Measurements from ENCODE around the gene DCDC2C.

Gene DCDC2C

DNA sequence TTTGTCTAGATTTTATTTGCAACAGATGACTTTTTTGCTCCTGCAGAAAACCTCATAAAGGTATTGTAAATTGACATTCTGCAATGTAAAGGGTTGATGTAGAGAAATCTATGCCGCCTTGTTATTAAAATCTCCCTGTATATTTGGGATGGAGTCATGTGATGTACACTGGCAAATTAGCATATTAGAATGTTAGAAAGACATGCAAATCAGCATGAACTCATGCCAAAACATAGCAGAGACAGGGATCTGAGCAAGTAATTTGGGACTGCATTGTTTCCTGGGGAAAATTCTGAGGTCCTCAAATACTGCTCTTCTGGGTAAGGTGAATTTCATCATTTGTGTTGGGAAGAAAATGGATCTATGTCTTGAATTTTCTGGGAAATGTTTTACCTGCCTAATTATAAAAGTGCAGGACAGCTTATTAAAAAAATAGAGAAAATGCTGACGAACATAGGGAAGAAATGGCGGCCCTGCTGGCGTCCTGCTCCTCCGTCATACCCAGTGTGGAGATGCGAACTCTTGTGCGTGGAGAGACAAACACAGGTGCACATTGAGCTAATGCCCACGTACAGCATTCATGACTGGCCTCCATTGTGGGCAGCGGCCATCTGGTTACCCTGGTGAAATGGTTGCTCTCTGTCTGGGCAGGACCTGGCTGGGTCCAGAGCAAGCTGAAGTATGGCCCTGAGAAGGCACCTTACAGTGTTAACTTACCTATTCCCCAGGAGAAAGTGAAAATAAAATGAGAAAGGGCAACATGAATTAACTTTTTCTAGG, 29.1 kb upstream of the DCDC2C start:
- DNase-seq, result no peak

GRCh38 chr2:3675687-3676086, 27.7 kb upstream of the DCDC2C start:
- DNase-seq, result no peak

GRCh38 chr2:3677436-3677835, 25.9 kb upstream of the DCDC2C start:
- no peak for DNase-seq

GRCh38 chr2:3678212-3678611, 25.2 kb upstream of the DCDC2C start:
- DNase-seq, result no peak

- no peak for DNase-seq
These were observed 24.2 kb upstream of the DCDC2C start for GRCh38 chr2:3679180-3679579.

GRCh38 chr2:3679616-3680393, 23.6 kb upstream of the DCDC2C start:
- no peak for DNase-seq

GRCh38 chr2:3680548-3681345, 22.6 kb upstream of the DCDC2C start:
- no peak for DNase-seq

DNA sequence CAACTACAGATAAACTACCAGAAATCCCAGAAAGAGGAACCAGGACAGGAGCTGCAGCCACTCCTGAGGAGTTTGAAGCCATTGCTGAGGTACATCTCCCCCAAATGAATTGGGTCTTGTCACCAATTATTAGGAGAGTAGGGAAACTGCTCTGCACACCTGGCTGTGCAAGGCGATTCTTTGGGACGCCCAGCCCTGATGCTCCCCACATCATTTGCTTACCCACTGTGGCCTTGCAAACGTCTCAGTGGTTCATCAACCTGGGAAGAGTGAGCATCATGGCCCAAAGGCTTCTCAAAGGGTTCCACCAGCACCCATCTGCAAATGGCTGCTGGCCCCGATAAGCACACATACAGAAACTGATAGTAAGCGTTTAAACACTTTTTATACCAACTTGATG, 21.8 kb upstream of the DCDC2C start:
- DNase-seq, result no peak

GRCh38 chr2:3682811-3683210, 20.6 kb upstream of the DCDC2C start:
- DNase-seq, result no peak

DNA sequence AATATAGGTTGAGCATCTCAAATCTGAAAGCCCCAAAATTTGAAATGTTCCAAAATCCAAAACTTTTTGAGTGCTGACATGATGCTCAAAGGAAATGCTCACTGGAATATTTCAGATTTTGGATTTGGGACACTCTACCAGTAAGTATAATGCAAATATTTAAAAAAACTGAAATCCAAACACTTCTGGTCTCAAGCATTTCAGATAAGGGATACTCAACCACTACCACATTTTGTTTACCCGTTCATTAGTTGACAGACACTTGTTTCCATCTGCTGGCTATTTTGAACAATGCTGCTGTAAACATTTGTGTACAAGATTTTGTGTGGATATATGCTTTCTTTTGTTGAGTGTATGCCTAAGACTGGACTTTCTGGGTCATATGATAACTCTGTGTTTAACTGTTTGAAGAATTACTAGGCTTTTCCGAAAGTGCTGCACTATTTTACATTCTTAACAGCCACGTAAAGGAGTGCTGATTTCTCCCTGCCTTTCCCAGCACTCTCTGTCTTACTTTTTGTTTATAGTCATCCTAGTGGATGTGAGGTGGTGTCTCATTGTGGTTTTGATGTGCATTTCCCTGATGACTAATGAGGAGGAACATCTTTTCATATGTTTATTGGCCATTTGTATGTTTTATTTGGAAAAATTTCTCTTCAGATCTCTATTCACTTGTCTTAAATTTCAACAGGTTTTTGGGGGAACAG, 19.5 kb upstream of the DCDC2C start:
- DNase-seq, result no peak

DNA sequence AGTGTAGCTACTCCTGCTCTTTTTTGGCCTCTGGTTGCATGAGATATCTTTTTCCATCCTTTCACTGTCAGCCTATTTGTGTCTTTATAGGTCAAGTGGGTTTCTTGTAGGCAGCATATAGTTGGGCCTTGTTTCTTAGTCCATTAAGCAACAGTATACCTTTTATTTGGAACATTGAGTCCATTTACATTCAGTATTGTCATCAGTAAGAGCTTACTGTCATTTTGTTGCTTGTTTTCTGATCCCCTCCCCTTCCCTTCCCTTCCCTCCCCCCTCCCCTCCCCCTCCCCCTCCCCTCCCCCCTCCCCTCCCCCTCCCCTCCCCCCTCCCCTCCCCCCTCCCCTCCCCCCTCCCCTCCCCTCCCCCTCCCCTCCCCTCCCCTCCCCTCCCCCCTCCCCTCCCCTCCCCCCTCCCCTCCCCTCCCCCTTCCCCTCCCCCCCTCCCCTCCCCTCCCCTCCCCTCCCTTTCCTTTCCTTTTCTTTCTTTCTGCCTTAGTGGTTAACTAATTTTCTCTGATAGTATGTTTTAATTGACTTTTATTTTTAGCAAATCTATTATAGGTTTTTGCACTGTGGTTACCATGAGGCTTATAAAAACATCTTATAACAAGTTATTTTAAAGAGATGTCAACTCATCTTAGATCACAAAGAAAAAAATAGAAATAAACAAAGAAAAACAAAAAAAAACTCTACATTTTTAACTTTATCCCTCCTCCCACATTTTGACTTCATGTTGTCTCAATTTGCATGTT, 13.2 kb upstream of the DCDC2C start:
- DNase-seq, result no peak

DNA sequence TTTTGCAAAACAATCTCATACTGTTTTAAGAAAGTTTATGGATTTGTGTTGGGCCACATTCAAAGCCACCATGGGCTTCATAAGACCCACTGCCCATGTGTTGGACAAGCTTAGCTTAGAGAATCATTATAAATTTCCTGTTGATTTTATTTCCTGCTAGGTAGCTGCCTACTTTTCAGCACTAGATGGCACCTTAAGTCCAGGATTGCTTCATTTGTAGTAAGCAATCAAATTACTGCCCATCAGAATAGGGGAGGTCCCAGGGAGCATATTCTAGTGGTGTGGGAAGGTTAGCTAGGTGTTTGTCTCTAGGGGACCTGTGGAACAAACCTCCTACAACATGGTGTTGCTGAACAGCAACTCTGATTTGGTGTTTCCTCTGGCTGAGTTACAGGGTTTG, 11.0 kb upstream of the DCDC2C start:
- peak; percentile 5 for DNase-seq

DNA sequence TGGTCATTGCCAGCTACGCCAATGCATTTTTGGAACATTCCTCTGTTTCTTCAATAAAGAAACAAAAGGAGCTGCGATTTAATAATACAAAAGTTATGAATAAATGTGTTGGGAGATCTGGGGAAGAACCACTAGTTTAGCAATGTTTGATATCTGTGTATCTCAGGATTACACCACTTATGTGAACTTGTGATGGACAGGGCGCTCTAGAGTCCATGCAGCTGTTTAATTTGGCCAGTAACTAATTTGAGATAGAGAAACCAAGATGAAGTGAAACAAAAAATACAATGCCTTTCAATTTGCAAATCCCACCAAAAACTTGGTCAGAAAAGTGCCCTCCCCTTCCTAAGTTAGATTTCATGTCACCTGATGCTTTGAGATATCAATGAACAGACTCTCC, 6.8 kb upstream of the DCDC2C start:
- DNase-seq, result no peak

GRCh38 chr2:3701071-3701470, 2.3 kb upstream of the DCDC2C start:
- DNase-seq, result no peak

GRCh38 chr2:3703757-3704355, 481 bp downstream of the DCDC2C start:
- no peak for DNase-seq

- no peak for DNase-seq
These were observed 1.3 kb downstream of the DCDC2C start for GRCh38 chr2:3704692-3705091.

GRCh38 chr2:3705782-3706181, 2.4 kb downstream of the DCDC2C start:
- no peak for DNase-seq

DNA sequence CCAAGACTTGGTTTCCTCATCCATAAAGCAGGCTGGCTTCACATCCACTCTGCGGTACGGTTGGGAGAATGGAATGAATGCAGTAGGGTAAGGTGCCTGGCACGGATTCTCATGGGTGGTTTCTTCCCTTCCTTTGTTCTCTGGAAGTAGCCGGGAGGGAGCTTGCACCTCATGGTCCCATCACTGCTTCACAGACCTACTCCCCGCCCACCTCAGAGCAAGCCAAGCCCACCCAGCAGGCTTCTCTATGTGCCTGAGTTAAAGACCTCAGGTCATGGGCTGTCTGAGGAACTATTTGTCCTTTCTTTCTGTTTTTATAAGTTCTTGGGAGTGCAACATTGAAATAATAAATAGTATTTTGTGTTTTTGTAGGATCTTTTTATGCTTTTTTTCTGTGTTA, 3.5 kb downstream of the DCDC2C start:
- no peak for DNase-seq

- DNase-seq, result no peak
These were observed 5.2 kb downstream of the DCDC2C start for GRCh38 chr2:3708576-3708975.

DNA sequence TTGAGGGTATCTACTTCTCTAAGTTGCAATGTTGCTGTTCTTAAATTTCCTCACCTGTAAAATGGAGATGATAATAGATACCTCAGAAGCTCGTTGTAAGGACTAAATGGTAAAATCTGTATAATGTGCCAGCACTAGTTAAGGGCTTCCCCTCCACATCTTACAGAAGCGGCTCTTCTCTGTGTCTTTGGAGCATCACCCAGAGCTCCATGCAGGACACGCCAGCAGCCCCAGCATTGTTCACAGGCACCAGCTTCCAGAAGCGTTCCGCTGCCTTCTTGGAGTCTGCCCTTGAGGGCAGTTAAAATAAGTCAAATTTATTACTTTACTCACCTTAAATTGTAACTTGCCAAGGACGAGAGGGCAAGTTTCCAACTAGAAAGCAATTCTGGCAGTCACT, 5.8 kb downstream of the DCDC2C start:
- DNase-seq, result no peak

DNA sequence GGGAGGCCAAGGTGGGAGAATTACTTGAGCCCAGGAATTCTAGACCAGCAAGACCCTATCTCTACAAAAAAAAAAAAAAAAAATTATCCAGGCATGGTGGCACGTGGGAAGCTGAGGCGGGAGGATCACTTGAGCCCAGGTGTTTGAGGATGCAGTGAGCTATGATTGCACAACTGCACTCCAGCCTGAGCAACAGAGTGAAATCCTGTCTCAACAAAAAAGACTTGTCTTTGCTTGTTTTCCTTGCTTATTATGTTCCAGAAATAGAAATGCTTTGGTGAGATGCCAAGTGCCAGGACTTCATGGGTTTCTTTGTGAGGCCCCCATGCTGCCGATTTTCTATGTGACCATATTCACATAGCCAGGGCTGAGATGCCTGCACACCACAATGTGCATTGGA, 9.0 kb downstream of the DCDC2C start:
- DNase-seq, result no peak

All from activated CD4-positive, alpha-beta T cell treated with anti-CD3 and anti-CD28 coated beads, Interleukin-2, amount 50 U/mL, for 16 hours (primary cell).